H1 (cell line): ENCODE data around the gene SIGLEC11. TPM values are rescaled to one million over a fixed set of nuclear protein-coding genes. Genes with fewer than 3 reads are reported as not detected.
"Not testable (repeated sequence)": the region's sequence is repeated elsewhere in the genome, so short reads cannot be mapped to it uniquely, and the experiment has no call there.

ENCODE experiments used
- CTCF ChIA-PET: fragments of 300-600 bp; sonication (Branson Sonifier 250); formaldehyde crosslinking; loops from one replicate; lab custom pipeline; 2021; ENCODE audit not compliant: partially characterized antibody; lab: Charles Lee
- POLR2A ChIA-PET: fragments of 300-600 bp; sonication (Branson Sonifier 250); formaldehyde crosslinking; loops from one replicate; lab custom pipeline; 2021; ENCODE audit warnings: inconsistent platforms; ENCODE audit not compliant: partially characterized antibody; lab: Charles Lee
- DNase-seq, 2 experiments: peaks; one replicate each; pipeline versions ENCODE4 v3.0.0 to v3.0.0-alpha.2; 2010 to 2022; ENCODE audit warnings: low spot score in 2 of 2, low read depth in 1 of 2, mixed read lengths in 1 of 2
- FAIRE-seq: peaks from 2 replicates; lab custom pipeline; 2011; peaks lifted over from hg19 to GRCh38; lab: Jason Lieb, UNC
- H2AFZ ChIP-seq: 2 replicates; pipeline ENCODE4 v1.8.1; 2012; ENCODE audit warnings: low read length, inconsistent platforms
- H2AK5ac ChIP-seq: 2 replicates; pipeline ENCODE4 v1.6.1; 2013; ENCODE audit warnings: low read depth, low read length
- H2BK120ac ChIP-seq: replicated peaks from 2 replicates; pipeline ENCODE3; 2013; ENCODE audit warnings: low read depth, low read length, inconsistent platforms
- H2BK12ac ChIP-seq: 2 replicates; pipeline ENCODE4 v1.6.1; 2013; ENCODE audit warnings: low read depth, low read length
- H2BK15ac ChIP-seq: 2 replicates; pipeline ENCODE4 v1.6.1; 2013; ENCODE audit warnings: low read length
- H2BK20ac ChIP-seq: 2 replicates; pipeline ENCODE4 v1.6.1; 2013; ENCODE audit warnings: low read length
- H2BK5ac ChIP-seq: 2 replicates; pipeline ENCODE4 v1.6.1; 2013; ENCODE audit warnings: low read depth, low read length
- H3K14ac ChIP-seq: 2 replicates; pipeline ENCODE4 v1.6.1; 2013; ENCODE audit warnings: inconsistent platforms; ENCODE audit not compliant: insufficient read length
- H3K18ac ChIP-seq: 2 replicates; pipeline ENCODE4 v1.6.1; 2013; ENCODE audit warnings: low read length; ENCODE audit errors: extremely low read depth
- H3K23ac ChIP-seq: 2 replicates; pipeline ENCODE4 v1.6.1; 2013; ENCODE audit warnings: inconsistent platforms; ENCODE audit not compliant: insufficient read length
- H3K23me2 ChIP-seq: 2 replicates; pipeline ENCODE4 v1.6.1; 2013; ENCODE audit warnings: low read depth, low read length
- H3K27ac ChIP-seq: 2 replicates; pipeline ENCODE4 v1.6.1; 2011; ENCODE audit warnings: low read depth, low read length, inconsistent platforms
- H3K27me3 ChIP-seq, 4 experiments: replicated peaks in 1 of 4; 1 replicate in 1 of 4; 2 replicates in 3 of 4; pipeline versions ENCODE4 v1.6.1 to v1.8.1; 2011 to 2013; ENCODE audit warnings: low read length in 3 of 4, mild to moderate bottlenecking in 3 of 4, inconsistent platforms in 2 of 4, mixed read lengths in 2 of 4, moderate library complexity in 1 of 4; ENCODE audit not compliant: control insufficient read depth in 3 of 4, insufficient read depth in 3 of 4; ENCODE audit errors: extremely low read depth in 1 of 4
- H3K36me3 ChIP-seq, 4 experiments: 2 replicates each; pipeline versions ENCODE4 v1.6.1 to v1.8.1; 2011 to 2013; ENCODE audit warnings: mild to moderate bottlenecking in 4 of 4, low read length in 3 of 4, moderate library complexity in 2 of 4, control low read depth in 1 of 4, inconsistent platforms in 1 of 4; ENCODE audit not compliant: insufficient read depth in 4 of 4, control insufficient read depth in 2 of 4
- H3K4ac ChIP-seq: replicated peaks from 2 replicates; pipeline ENCODE3; 2013; ENCODE audit warnings: low read length, low read depth, mixed read lengths, inconsistent platforms; ENCODE audit not compliant: insufficient read length
- H3K4me1 ChIP-seq, 4 experiments: replicated peaks in 1 of 4; 1 replicate in 1 of 4; 2 replicates in 3 of 4; pipeline versions ENCODE4 v1.6.1 to v1.8.1; 2011 to 2013; ENCODE audit warnings: low read length in 3 of 4, inconsistent platforms in 2 of 4, mixed read lengths in 1 of 4; ENCODE audit not compliant: insufficient read depth in 4 of 4, control insufficient read depth in 3 of 4
- H3K4me2 ChIP-seq, 2 experiments: 2 replicates each; pipeline versions ENCODE4 v1.6.1 to v1.8.1; 2011 to 2013; ENCODE audit warnings: low read depth in 2 of 2, low read length in 2 of 2, control low read depth in 1 of 2, inconsistent platforms in 1 of 2, mild to moderate bottlenecking in 1 of 2; ENCODE audit not compliant: insufficient read depth in 1 of 2
- H3K4me3 ChIP-seq, 4 experiments: fragments of 200-600, 300-600 bp in 1 of 4; sonication (generic), shearing (Covaris generic), sonication (Bioruptor Twin) in 1 of 4; 2 replicates each; pipeline versions ENCODE4 v1.5.1 to v1.8.1; 2011 to 2016; ENCODE audit warnings: low read length in 4 of 4, low read depth in 3 of 4, control low read depth in 2 of 4, inconsistent platforms in 2 of 4, mild to moderate bottlenecking in 2 of 4, mixed read lengths in 1 of 4, moderate library complexity in 1 of 4; ENCODE audit not compliant: insufficient read depth in 2 of 4; ENCODE audit errors: extremely low read depth in 1 of 4
- H3K56ac ChIP-seq: replicated peaks from 2 replicates; pipeline ENCODE3; 2013; ENCODE audit warnings: low read depth, mild to moderate bottlenecking, mixed read lengths, low read length, inconsistent platforms; ENCODE audit not compliant: insufficient read length
- H3K79me1 ChIP-seq: 2 replicates; pipeline ENCODE4 v1.6.1; 2013; ENCODE audit warnings: low read depth, low read length, control low read depth
- H3K79me2 ChIP-seq, 2 experiments: 2 replicates each; pipeline versions ENCODE4 v1.6.1 to v1.8.1; 2012 to 2013; ENCODE audit warnings: low read length in 2 of 2, mild to moderate bottlenecking in 2 of 2, inconsistent platforms in 1 of 2; ENCODE audit not compliant: insufficient read depth in 2 of 2, control insufficient read depth in 1 of 2
- H3K9ac ChIP-seq, 4 experiments: replicated peaks in 1 of 4; 1 replicate in 1 of 4; 2 replicates in 3 of 4; pipeline versions ENCODE4 v1.6.1 to v1.8.1; 2011 to 2013; ENCODE audit warnings: low read depth in 3 of 4, low read length in 3 of 4, control low read depth in 2 of 4, mild to moderate bottlenecking in 2 of 4, moderate library complexity in 2 of 4, inconsistent platforms in 1 of 4; ENCODE audit errors: extremely low read depth in 1 of 4
- H3K9me3 ChIP-seq, 2 experiments: 2 replicates each; pipeline versions ENCODE4 v1.6.1 to v1.8.1; 2012 to 2013; ENCODE audit warnings: mild to moderate bottlenecking in 2 of 2, moderate library complexity in 2 of 2, control low read depth in 1 of 2, inconsistent platforms in 1 of 2, low read depth in 1 of 2, low read length in 1 of 2, mixed read lengths in 1 of 2; ENCODE audit not compliant: insufficient read depth in 2 of 2
- H4K20me1 ChIP-seq, 2 experiments: replicated peaks in 1 of 2; 2 replicates each; pipeline versions ENCODE3 to v1.8.1; 2011 to 2013; ENCODE audit warnings: inconsistent platforms in 2 of 2, low read length in 2 of 2, mild to moderate bottlenecking in 1 of 2; ENCODE audit not compliant: insufficient read depth in 2 of 2, control insufficient read depth in 1 of 2
- H4K5ac ChIP-seq: 2 replicates; pipeline ENCODE4 v1.6.1; 2013; ENCODE audit warnings: low read length, low read depth, mixed read lengths, inconsistent platforms; ENCODE audit not compliant: insufficient read length
- H4K8ac ChIP-seq: 2 replicates; pipeline ENCODE4 v1.8.0; 2013; ENCODE audit warnings: mild to moderate bottlenecking, moderate library complexity, low read length, inconsistent platforms; ENCODE audit not compliant: insufficient read depth; ENCODE audit errors: extremely low read depth
- H4K91ac ChIP-seq: replicated peaks from 2 replicates; pipeline ENCODE3; 2013; ENCODE audit warnings: low read length, mixed read lengths, inconsistent platforms; ENCODE audit not compliant: insufficient read length
- WGBS, 2 experiments: shearing (Covaris generic) in 1 of 2; methylation state at CpG; one replicate each; pipeline versions ENCODE4 v1.1.6 to v1.1.7; 2013 to 2015; ENCODE audit warnings: low lambda C conversion rate in 2 of 2, mixed read lengths in 2 of 2, inconsistent platforms in 1 of 2, low coverage in 1 of 2, missing lambda C conversion rate in 1 of 2; ENCODE audit not compliant: insufficient replicate concordance in 2 of 2, insufficient coverage in 1 of 2, insufficient read length in 1 of 2; ENCODE audit errors: extremely low coverage in 1 of 2, missing lambda C conversion rate in 1 of 2; 5-methylcytosine and 5-hydroxymethylcytosine counted together
- polyA plus RNA-seq, 7 experiments: library from polyadenylated mRNA; depleted of rRNA in 3 of 7; stranded (reverse) in 5 of 7; unstranded in 2 of 7; fragments of >200 nt in 5 of 7; fragments of 200-250 nt in 2 of 7; gene quantifications; 1 replicate in 5 of 7; 2 replicates in 1 of 7; 4 replicates in 1 of 7; pipeline versions ENCODE4 v1.2.1 to v1.2.3, GENCODE V29; 2011 to 2013; ENCODE audit warnings: missing spikeins in 2 of 7, mixed read lengths in 2 of 7
- total RNA-seq: library from RNA; stranded (reverse); fragmentation: NEBNext Ultra II Directional; extraction: Animal tissue kit (Norgen Biotek cat#: 25700); gene quantifications from 2 replicates; pipeline ENCODE4 v1.2.1, GENCODE V29; 2021

SIGLEC11 gene
- total and polyA plus RNA-seq, 2 of the 8 experiments (the other 6 are each of a cell fraction or from before 2014, with no cell fraction given), result 0.18 TPM; not detected in 1

- H3K36me3 ChIP-seq, H3K4me2 ChIP-seq, H2BK120ac ChIP-seq, H2AK5ac ChIP-seq, H3K79me1 ChIP-seq, H3K14ac ChIP-seq, H2BK12ac ChIP-seq, H3K18ac ChIP-seq, H3K4ac ChIP-seq, H3K9ac ChIP-seq, H2BK20ac ChIP-seq, H2AFZ ChIP-seq, DNase-seq, H2BK15ac ChIP-seq, H3K4me1 ChIP-seq, H3K23ac ChIP-seq, H4K91ac ChIP-seq, H3K79me2 ChIP-seq, H3K4me3 ChIP-seq, H2BK5ac ChIP-seq, POLR2A ChIA-PET, H4K20me1 ChIP-seq, H3K27me3 ChIP-seq, H3K9me3 ChIP-seq, H3K23me2 ChIP-seq, FAIRE-seq, H4K8ac ChIP-seq, H3K27ac ChIP-seq, H4K5ac ChIP-seq, H3K56ac ChIP-seq: not testable (repeated sequence)
- WGBS, 2 experiments, result 87% methylated on average over 5 of the region's 5 CpGs; no CpG with 5 or more reads in 1 of the 2 experiments
- CTCF ChIA-PET, result interaction anchor here (1.5 to 10.3 kb wide), 2 partner anchors 37 to 38 kb away, joined by 6 to 231 read pairs; no protein-coding TSS in a partner anchor
These were observed 16.4 kb downstream of the SIGLEC11 start for GRCh38 chr19:49944567-49944966.
